ENCODE measurements around the gene BCR.

BCR gene

GRCh38 chr22:23277583-23278295 is 97.4 kb downstream of the BCR start:
- DNase-seq, result no peak

- DNase-seq, result peak in 2 of 5 experiments; percentile 60 to 71
Measured at GRCh38 chr22:23278883-23279675, 98.8 kb downstream of the BCR start.

- no peak for DNase-seq
Measured at GRCh38 chr22:23279781-23280180, 99.5 kb downstream of the BCR start.

- no peak for DNase-seq
Measured at GRCh38 chr22:23280356-23281052, 100.2 kb downstream of the BCR start.

GRCh38 chr22:23281053-23281405 is 100.7 kb downstream of the BCR start:
- DNase-seq, result no peak

- peak; percentile 48 to 74 (median 68) for DNase-seq
Measured at GRCh38 chr22:23281406-23282088, 101.2 kb downstream of the BCR start.

GRCh38 chr22:23282089-23282501 is 101.8 kb downstream of the BCR start:
- no peak for DNase-seq

GRCh38 chr22:23282516-23282915 is 102.2 kb downstream of the BCR start:
- no peak for DNase-seq

GRCh38 chr22:23282986-23283385 is 102.7 kb downstream of the BCR start:
- no peak for DNase-seq

GRCh38 chr22:23283591-23284503 is 103.5 kb downstream of the BCR start:
- no peak for DNase-seq

GRCh38 chr22:23284504-23285033 is 104.3 kb downstream of the BCR start:
- no peak for DNase-seq

- no peak for DNase-seq
Measured at GRCh38 chr22:23285236-23285635, 104.9 kb downstream of the BCR start.

- DNase-seq, result no peak
Measured at GRCh38 chr22:23285734-23286133, 105.4 kb downstream of the BCR start.

- no peak for DNase-seq
Measured at GRCh38 chr22:23286296-23286695, 106.0 kb downstream of the BCR start.

GRCh38 chr22:23287136-23288095 is 107.1 kb downstream of the BCR start:
- DNase-seq, result no peak

- DNase-seq, result no peak
Measured at GRCh38 chr22:23288301-23289129, 108.2 kb downstream of the BCR start.

GRCh38 chr22:23289130-23289503 is 108.8 kb downstream of the BCR start:
- no peak for DNase-seq

- peak; percentile 17 to 42 (median 41) for DNase-seq
Measured at GRCh38 chr22:23289851-23290724, 109.8 kb downstream of the BCR start.
